Keratinocyte (primary cell): ENCODE data around the gene C11orf52. TPM values are rescaled to one million over a fixed set of nuclear protein-coding genes. Genes with fewer than 3 reads are reported as not detected.

Experiments used
- DNase-seq: peaks from one replicate; pipeline ENCODE4 v3.0.0-alpha.2; 2011; ENCODE audit warnings: low read depth, missing footprints, low spot score
- FAIRE-seq: peaks from 2 replicates; lab custom pipeline; 2011; peaks lifted over from hg19 to GRCh38; lab: Jason Lieb, UNC
- H2AFZ ChIP-seq: 2 replicates; pipeline ENCODE4 v1.6.0; 2012; ENCODE audit warnings: low read length, control low read depth, inconsistent platforms; ENCODE audit not compliant: control insufficient read depth
- H3K27ac ChIP-seq: 2 replicates; pipeline ENCODE4 v1.5.1; 2011; ENCODE audit warnings: low read length; ENCODE audit not compliant: control insufficient read depth, insufficient read depth
- H3K27me3 ChIP-seq: 3 replicates; pipeline ENCODE4 v1.6.0; 2011; ENCODE audit warnings: low read length; ENCODE audit not compliant: control insufficient read depth, insufficient read depth; ENCODE audit errors: extremely low read depth
- H3K36me3 ChIP-seq, 2 experiments: 2 replicates in 1 of 2; 3 replicates in 1 of 2; pipeline ENCODE4 v1.5.1; 2011; ENCODE audit warnings: low read length in 2 of 2, mild to moderate bottlenecking in 1 of 2; ENCODE audit not compliant: control insufficient read depth in 2 of 2, insufficient read depth in 2 of 2; ENCODE audit errors: extremely low read depth in 1 of 2
- H3K4me1 ChIP-seq: 3 replicates; pipeline ENCODE4 v1.5.1; 2011; ENCODE audit warnings: low read length; ENCODE audit not compliant: control insufficient read depth, insufficient read depth; ENCODE audit errors: extremely low read depth
- H3K4me2 ChIP-seq: 3 replicates; pipeline ENCODE4 v1.6.0; 2011; ENCODE audit warnings: low read depth, low read length; ENCODE audit not compliant: control insufficient read depth, insufficient read depth; ENCODE audit errors: extremely low read depth
- H3K4me3 ChIP-seq, 3 experiments: fragments of 200-600 bp in 1 of 3; sonication (generic) in 1 of 3; 2 replicates in 2 of 3; 3 replicates in 1 of 3; pipeline ENCODE4 v1.5.1; 2011 to 2016; ENCODE audit warnings: low read length in 3 of 3, mild to moderate bottlenecking in 3 of 3, control low read depth in 2 of 3, inconsistent platforms in 1 of 3, low read depth in 1 of 3, mixed read lengths in 1 of 3, mixed run types in 1 of 3, moderate library complexity in 1 of 3; ENCODE audit not compliant: control insufficient read depth in 2 of 3, insufficient read depth in 2 of 3; ENCODE audit errors: extremely low read depth in 1 of 3
- H3K79me2 ChIP-seq: 2 replicates; pipeline ENCODE4 v1.6.0; 2012; ENCODE audit warnings: low read length; ENCODE audit not compliant: control insufficient read depth, insufficient read depth
- H3K9ac ChIP-seq: 3 replicates; pipeline ENCODE4 v1.6.0; 2011; ENCODE audit warnings: low read length; ENCODE audit not compliant: control insufficient read depth, insufficient read depth; ENCODE audit errors: extremely low read depth
- H3K9me1 ChIP-seq: 3 replicates; pipeline ENCODE4 v1.6.0; 2011; ENCODE audit warnings: low read length; ENCODE audit not compliant: control insufficient read depth, insufficient read depth; ENCODE audit errors: extremely low read depth
- H3K9me3 ChIP-seq: 2 replicates; pipeline ENCODE4 v1.5.1; 2012; ENCODE audit warnings: low read depth, low read length; ENCODE audit not compliant: control insufficient read depth
- H4K20me1 ChIP-seq: 3 replicates; pipeline ENCODE4 v1.6.0; 2011; ENCODE audit warnings: low read length; ENCODE audit not compliant: control insufficient read depth, insufficient read depth; ENCODE audit errors: extremely low read depth
- EZH2 ChIP-seq: IDR thresholded peaks from one replicate; pipeline ENCODE4 v1.6.1; 2012; ENCODE audit warnings: inconsistent platforms, mild to moderate bottlenecking, low read length, moderate library complexity
- dilution Hi-C: fragments of 300-500 bp; cut with MboI; formaldehyde crosslinking; loops from one replicate; pipeline ENCODE4 v1.7.0; 2020; ENCODE audit warnings: low sequenced_read_pairs; ENCODE audit not compliant: extremely low pct_ligation_motif_present
- polyA plus RNA-seq, 5 experiments: library from polyadenylated mRNA; depleted of rRNA in 3 of 5; stranded (reverse) in 3 of 5; stranded (forward) in 1 of 5; unstranded in 1 of 5; fragments of >200 nt; gene quantifications; 1 replicate in 1 of 5; 2 replicates in 3 of 5; 3 replicates in 1 of 5; pipeline versions ENCODE4 v1.2.1 to v1.2.3, GENCODE V29; 2011 to 2012; ENCODE audit warnings: missing spikeins in 2 of 5, low read depth in 1 of 5, low replicate concordance in 1 of 5
- TF ChIP-seq, protein P1 (sequence below), 3 experiments: IDR thresholded peaks in 1 of 3; conservative IDR thresholded peaks in 1 of 3; optimal IDR thresholded peaks in 1 of 3; 2 replicates in 2 of 3; 3 replicates in 1 of 3; pipeline versions ENCODE3 to v1.5.1; 2011; ENCODE audit warnings: low read length in 3 of 3, mild to moderate bottlenecking in 3 of 3, moderate library complexity in 2 of 3, control low read depth in 1 of 3, inconsistent platforms in 1 of 3; ENCODE audit not compliant: insufficient read depth in 2 of 3; ENCODE audit errors: extremely low read depth in 1 of 3

C11orf52 gene
- polyA plus RNA-seq, 1 donor (not counting 4 experiments of a cell fraction or from before 2014, with no cell fraction given), result 3.5 TPM

DNA sequence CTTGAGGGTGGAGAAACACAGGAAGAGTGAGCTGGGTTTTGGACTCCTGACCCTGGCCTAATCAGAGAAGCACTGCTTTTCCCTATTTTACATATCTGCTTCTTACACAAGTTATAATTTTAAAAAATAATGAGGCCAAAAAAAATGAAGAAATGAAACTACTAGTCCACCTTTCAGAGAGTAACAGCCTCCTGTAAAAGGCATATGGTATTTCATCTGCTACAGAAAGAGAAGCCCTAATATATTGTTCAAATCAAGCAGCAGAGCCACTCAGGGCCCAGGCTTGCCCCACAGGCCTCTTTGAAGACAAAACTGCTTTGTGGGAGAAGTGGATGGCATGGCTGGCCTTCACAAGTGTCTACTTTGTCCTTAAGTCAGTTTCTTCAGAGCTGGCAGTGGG is 28.4 kb downstream of the C11orf52 start:
- Histone ChIP-seq H3K9me3 (no peaks in the 10 kb centered on the region), H3K27ac (no peak overlapping the region), H3K9ac (no peak overlapping the region), H3K9me1 (no peaks in the 10 kb centered on the region), H3K4me2 (no peak overlapping the region), H4K20me1 (no peaks in the 10 kb centered on the region), H3K27me3 (no peaks in the 10 kb centered on the region), H2AFZ (no peak overlapping the region), H3K4me1 (peaks cover 23% of the 10 kb centered on the region), H3K79me2 (no peaks in the 10 kb centered on the region), H3K4me3 (no peak overlapping the region), H3K36me3 (no peaks in the 10 kb centered on the region)
- DNase-seq (no peak), FAIRE-seq (no peak)
- TF ChIP-seq EZH2, result no peak
- TF ChIP-seq, protein P1, sequence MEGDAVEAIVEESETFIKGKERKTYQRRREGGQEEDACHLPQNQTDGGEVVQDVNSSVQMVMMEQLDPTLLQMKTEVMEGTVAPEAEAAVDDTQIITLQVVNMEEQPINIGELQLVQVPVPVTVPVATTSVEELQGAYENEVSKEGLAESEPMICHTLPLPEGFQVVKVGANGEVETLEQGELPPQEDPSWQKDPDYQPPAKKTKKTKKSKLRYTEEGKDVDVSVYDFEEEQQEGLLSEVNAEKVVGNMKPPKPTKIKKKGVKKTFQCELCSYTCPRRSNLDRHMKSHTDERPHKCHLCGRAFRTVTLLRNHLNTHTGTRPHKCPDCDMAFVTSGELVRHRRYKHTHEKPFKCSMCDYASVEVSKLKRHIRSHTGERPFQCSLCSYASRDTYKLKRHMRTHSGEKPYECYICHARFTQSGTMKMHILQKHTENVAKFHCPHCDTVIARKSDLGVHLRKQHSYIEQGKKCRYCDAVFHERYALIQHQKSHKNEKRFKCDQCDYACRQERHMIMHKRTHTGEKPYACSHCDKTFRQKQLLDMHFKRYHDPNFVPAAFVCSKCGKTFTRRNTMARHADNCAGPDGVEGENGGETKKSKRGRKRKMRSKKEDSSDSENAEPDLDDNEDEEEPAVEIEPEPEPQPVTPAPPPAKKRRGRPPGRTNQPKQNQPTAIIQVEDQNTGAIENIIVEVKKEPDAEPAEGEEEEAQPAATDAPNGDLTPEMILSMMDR (optimal IDR thresholded peaks at IDR 0.05 in 1 of 3, IDR thresholded peaks at IDR 0.05 in 1 of 3, conservative IDR thresholded peaks at IDR 0.05 in 1 of 3; ENCODE audit: extremely low read depth in 1 of 3, insufficient read depth in 2 of 3, low read length in 3 of 3), result no peak
- dilution Hi-C loops, result no loop called here

DNA sequence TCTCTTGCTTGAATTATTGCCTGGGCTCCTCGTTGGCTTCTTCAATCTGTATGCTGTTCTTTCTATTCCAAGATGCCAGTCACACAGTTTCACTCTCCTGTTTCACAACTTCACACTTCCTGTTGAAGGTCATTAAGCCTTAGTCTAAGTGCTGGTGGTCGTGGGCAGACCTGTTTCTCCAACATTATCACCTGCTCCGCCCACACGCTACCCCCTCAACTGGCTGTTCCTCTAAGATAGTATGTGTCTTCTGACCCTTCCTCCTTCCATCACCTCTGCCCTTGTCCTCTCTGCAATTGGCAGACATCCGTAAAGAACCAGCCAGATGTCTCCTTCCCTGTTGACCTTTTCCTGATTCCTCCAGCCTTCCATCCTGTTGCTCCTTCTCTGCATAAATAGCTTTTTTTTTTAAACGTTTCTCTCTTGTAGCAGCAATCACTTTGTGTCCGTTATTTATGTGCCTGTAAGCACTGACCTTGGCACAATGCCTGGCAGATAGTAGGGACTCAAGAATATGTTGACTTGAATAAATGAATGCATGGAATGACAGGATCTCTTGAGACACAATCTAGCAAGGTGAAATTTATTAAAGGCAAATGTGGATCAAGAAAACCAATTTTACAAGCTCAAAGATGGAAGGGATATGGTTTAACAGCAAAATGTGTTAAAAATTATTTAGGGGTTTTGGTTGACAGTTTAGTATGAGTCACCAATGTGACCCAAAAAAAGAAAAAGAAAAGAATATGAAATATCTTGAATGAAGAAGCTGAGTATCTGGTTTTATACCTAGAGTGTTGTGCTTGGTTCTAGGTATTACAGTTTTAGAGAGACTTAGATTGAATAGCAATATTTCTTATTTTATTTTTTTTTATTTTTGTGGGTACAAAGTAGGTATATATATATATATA is 31.1 kb downstream of the C11orf52 start:
- Histone ChIP-seq H3K4me2 (no peak overlapping the region), H3K4me3 (no peak overlapping the region), H3K9me1 (no peaks in the 10 kb centered on the region), H3K9me3 (no peaks in the 10 kb centered on the region), H3K27ac (no peak overlapping the region), H3K9ac (no peak overlapping the region), H2AFZ (no peak overlapping the region), H3K36me3 (no peaks in the 10 kb centered on the region), H3K27me3 (no peaks in the 10 kb centered on the region), H3K79me2 (no peaks in the 10 kb centered on the region), H3K4me1 (peaks cover 6% of the 10 kb centered on the region), H4K20me1 (no peaks in the 10 kb centered on the region)
- TF ChIP-seq, protein P1 (optimal IDR thresholded peaks at IDR 0.05 in 1 of 3, IDR thresholded peaks at IDR 0.05 in 1 of 3, conservative IDR thresholded peaks at IDR 0.05 in 1 of 3; ENCODE audit: extremely low read depth in 1 of 3, insufficient read depth in 2 of 3, low read length in 3 of 3), result no peak
- TF ChIP-seq EZH2, result no peak
- dilution Hi-C loops, result no loop called here
- DNase-seq, result no peak
- FAIRE-seq, result no peak
